GM10266 (cell line): ENCODE measurements around the gene SEMA3A.
"Not testable (repeated sequence)": the region's sequence is repeated elsewhere in the genome, so short reads cannot be mapped to it uniquely, and the experiment has no call there.

Source experiments
- DNase-seq: peaks from one replicate; pipeline ENCODE4 v3.0.0; 2012; ENCODE audit errors: extremely low spot score
- CTCF ChIP-seq: IDR thresholded peaks from 2 replicates; pipeline ENCODE4 v1.5.1; 2012; ENCODE audit warnings: mild to moderate bottlenecking, low read depth; ENCODE audit not compliant: control insufficient read depth, insufficient read depth; ENCODE audit errors: missing control alignments

SEMA3A gene

GRCh38 chr7:84058311-84059076 lies 136.1 kb downstream of the SEMA3A start:
- no peak for TF ChIP-seq CTCF
- DNase-seq = no peak

- no peak for TF ChIP-seq CTCF
Observed at GRCh38 chr7:84057576-84057975, 137.0 kb downstream of the SEMA3A start.

GRCh38 chr7:84055904-84056605 lies 138.5 kb downstream of the SEMA3A start:
- no peak for DNase-seq
- no peak for TF ChIP-seq CTCF

More at GRCh38 chr7:84057576-84057975, 137.0 kb downstream of the SEMA3A start:
- DNase-seq = no peak

- DNase-seq = not testable (repeated sequence)
Observed at GRCh38 chr7:84055199-84055598, 139.4 kb downstream of the SEMA3A start.

- DNase-seq = no peak
- no peak for TF ChIP-seq CTCF
Observed at GRCh38 chr7:84049071-84049836, 145.3 kb downstream of the SEMA3A start.

- DNase-seq = no peak
Observed at GRCh38 chr7:84047085-84047484, 147.5 kb downstream of the SEMA3A start.

More at GRCh38 chr7:84047085-84047484, 147.5 kb downstream of the SEMA3A start:
- TF ChIP-seq CTCF = no peak
